Stimulated activated CD8-positive, alpha-beta memory T cell treated with anti-CD3 and anti-CD28 coated beads, Interleukin-7, amount 100 ng/mL, for 1 hour (primary cell): ENCODE results near the gene TCERG1L.
"Not testable (repeated sequence)": the region's sequence is repeated elsewhere in the genome, so short reads cannot be mapped to it uniquely, and the experiment has no call there.

Source experiments
- DNase-seq, 2 donors: peaks; one replicate each; pipeline ENCODE4 v3.0.0-alpha.2; 2020; ENCODE audit warnings: low read depth in 2 of 2

TCERG1L gene

GRCh38 chr10:131248376-131249165 lies 63.0 kb downstream of the TCERG1L start:
- DNase-seq: no peak

GRCh38 chr10:131247873-131248272 lies 63.6 kb downstream of the TCERG1L start:
- no peak for DNase-seq

GRCh38 chr10:131246775-131247174 lies 64.7 kb downstream of the TCERG1L start:
- no peak for DNase-seq

GRCh38 chr10:131246089-131246488 lies 65.4 kb downstream of the TCERG1L start:
- no peak for DNase-seq

- no peak for DNase-seq
Measured at GRCh38 chr10:131245475-131246059, 66.0 kb downstream of the TCERG1L start.

DNA sequence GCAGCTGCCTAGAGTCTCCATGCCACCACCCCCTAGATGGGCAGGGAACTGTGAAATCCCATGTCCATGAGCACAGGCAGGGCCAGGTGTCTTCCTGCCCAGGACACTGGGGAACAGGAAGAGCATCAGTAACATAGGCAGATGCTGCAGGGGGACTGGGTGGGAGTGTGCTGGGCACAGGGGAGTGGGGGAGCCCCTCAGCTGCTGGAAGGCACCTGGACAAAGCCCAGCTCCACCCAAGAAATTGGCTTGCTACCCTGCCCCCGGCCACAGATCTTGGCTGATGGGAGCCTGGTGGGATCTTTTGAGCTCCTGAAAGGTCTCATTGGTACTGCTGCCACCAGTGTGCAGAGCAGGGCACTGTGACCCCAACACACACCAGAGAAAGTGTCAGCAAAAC lies 66.7 kb downstream of the TCERG1L start:
- DNase-seq: no peak

GRCh38 chr10:131243076-131243475 lies 68.4 kb downstream of the TCERG1L start:
- DNase-seq: no peak

GRCh38 chr10:131242007-131242406 lies 69.5 kb downstream of the TCERG1L start:
- no peak for DNase-seq

DNA sequence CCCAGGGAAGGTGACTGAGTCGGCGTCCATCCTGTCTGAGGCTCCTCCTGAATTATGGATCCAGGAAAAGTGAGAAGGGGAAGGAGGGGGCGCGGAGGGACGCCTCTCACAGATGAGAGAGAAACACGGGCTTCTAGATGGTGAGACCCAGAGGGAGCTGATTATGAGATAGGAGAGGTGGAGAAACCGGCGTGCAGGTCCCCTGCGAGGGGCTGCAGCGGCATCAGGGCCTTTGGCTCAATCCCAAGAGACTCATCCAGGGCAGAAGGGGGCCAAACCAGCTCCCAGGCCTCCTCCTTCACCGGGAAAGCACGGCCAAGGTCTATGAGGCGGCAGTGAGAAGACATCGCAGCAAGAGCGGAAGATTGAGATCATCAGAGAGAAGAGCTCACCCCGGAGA lies 70.8 kb downstream of the TCERG1L start:
- DNase-seq: no peak

DNA sequence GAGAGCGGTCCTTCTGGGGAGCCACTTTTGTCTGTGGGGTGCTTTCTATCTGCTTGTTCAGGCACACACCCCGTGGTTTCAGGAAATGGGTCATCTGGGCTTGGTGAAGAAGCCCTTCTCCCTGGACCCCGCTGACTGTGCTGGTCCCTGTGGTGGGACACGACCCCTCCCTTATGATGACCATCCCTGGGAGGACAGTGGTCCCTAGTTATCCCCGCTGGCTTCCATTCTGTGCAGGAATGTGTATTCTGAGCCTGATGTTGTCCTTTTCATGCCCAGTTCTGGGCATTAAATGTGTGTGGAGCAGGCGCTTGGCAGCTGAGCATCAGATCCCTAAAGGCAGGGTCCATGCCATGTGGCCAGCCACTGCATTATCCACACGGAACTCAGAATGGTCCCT lies 71.6 kb downstream of the TCERG1L start:
- no peak for DNase-seq

DNA sequence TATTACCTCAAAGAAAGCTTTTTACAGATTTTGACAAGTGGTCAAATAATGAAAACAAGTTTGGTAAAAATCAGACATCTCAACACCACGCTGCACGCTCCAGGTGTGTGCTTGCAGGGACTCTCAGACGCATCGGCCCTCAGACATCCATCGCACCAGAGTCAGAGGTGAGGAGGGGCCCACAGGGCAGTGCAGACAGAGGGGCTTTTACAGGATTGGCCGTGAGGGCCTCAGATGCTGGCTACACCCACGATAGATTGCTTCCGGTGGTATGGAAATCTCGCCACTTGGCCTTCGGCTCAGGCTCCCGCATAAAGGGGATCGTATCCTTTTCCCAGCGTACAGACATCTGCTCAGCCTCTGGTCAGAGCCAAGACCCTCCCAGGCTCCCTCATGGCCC lies 72.1 kb downstream of the TCERG1L start:
- DNase-seq: no peak

DNA sequence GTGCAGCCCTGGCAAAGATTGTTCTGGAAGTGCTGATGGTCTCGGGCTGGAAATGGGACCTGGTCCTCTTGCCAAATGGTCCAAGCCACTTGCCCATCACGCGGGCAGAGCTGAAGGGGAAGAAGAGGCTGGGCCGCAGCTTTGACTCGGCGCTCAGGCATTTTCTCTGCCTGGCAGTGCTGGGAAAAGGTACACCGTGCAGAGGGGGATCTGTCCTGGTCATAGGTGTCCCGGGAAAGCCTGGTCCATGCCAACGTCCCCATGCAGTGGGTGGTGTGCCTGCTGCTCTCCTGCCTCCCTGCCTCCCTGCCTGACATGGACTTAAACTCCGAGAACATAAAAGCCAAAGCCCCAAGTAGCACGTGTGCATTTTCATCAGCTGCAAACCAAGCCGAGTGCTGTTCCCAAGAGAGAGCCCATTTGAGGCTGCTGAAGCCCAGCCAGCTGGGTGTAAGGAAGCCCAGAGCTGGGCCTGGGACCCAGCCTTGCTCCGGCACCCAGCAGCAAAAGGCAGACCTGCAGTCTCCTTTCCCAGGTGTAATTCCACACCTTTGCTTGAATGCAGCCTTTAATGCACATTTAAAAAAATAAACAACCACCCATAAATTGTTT lies 72.7 kb downstream of the TCERG1L start:
- no peak for DNase-seq

- no peak for DNase-seq
Measured at GRCh38 chr10:131237991-131238651, 73.4 kb downstream of the TCERG1L start.

DNA sequence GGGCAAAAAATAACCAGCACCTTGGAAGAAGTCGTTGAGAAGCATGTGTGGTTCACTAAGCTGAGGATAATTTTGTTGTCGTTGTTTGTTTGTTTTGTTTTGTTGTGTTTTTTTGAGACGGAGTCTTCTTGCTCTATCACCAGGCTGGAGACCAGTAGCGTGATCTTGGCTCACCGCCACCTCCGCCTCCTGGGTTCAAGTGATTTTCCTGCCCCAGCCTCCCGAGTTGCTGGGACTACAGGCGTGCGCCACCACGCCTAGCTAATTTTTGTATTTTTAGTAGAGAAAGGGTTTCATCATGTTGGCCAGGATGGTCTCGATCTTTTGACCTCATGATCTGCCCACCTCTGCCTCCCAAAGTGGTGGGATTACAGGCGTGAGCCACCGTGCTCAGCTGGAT lies 76.9 kb downstream of the TCERG1L start:
- not testable (repeated sequence) for DNase-seq

DNA sequence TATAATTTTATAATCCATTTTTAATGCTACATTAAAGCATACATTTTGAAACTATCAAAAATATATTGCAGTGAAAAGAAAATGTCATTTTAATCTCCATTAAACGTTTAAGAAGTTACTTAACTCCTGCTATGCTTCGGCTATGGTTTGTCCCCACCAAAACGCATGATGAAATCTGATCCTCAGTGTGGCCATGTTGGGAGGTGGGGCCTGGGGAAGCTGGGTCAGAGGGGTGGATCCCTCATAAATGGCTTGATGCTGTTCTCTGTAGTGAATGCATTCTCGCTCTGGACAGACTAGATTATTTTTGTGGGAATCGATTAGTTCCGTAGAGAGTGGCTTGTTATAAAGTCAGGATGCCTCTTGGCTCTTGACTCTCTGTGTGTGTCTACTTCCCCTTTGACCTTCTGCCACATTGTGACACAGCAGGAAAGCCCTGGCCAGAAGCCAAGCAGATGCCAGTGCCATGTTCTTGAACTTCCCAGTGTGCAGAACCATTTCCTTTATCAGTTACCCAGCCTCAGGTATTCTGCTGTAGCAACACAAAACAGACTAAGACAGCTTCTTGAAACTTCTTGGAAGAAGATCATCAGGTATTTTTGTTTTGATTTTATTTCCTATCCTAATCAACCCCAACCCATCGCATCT lies 77.8 kb downstream of the TCERG1L start:
- DNase-seq: no peak

DNA sequence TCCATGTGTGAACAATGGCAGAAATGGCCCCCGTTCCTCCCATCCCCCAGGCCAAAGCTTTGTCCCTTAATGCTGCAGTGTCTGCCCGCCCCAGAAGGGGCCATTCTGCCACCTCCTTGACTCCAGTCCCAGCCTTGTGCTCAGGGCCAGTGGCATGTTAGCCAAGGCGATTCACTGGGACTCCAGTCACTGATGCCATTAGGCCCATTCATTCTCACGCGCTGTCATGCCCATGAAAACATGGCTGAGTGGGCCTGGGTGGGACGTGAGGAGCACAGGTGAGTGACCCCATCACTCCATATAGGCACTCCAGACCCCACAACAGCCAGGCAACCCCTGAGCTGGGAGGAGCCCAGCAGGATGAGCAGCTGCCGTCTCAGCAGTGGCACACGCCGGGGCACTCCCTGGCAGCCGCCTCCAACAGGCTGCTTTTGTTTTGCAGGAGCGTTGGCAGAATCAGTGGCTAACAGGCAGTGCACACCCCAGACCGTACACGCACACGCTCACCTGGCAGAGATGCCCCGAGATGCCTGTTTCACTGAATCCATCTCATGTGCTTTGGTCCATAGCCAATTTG lies 79.5 kb downstream of the TCERG1L start:
- DNase-seq: no peak

DNA sequence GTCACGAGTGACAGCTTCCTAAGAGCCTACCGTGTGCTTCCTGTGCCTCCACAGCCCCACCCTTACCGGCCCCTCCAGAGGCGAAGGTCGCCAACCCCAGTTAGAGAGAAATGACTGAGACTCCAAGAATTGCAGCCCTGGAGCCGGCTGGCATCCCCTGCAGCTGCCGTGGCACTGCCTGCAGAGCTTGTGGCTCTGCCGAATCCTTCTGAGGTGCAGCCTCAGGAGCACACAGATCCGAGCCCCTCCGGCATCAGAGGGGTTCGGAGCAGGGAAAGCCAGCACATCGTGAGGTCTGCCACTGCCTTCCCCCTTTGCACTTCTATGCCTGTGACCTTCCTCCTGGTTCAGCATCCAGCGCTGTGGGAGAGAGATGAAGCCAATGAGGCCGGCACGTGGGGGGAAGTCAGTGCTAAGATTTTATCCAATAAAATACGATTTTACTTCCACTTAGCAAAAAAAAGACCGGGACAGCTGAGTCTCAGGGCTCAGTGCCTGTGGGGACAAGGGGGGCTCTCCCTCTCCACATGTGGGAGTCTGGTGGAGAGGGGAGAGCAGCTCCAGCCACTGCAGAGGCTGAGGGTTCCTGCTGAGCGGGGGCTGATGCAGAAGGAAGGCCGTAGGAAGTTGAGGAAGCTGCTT lies 80.1 kb downstream of the TCERG1L start:
- DNase-seq: no peak

GRCh38 chr10:131230641-131231322 lies 80.7 kb downstream of the TCERG1L start:
- no peak for DNase-seq

DNA sequence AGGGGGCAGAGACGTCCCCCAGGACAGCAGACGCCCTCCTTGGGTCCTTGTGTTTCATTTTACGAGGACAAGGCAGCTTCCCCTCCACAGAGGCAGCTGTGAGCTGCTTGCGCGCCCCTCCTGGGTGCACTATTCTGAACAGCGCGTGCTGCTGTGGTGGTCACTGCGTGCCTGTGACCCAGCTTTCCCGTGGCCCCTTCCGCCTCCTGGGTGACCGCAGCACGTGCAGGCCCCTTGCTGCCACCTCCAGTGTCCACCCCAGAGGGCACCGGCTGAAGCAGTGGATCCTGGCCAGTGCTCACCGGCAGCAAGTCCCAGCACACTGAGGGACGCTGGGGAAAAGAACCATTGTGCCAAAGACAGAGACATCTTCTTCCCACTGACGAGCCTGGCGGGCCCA lies 81.4 kb downstream of the TCERG1L start:
- no peak for DNase-seq

DNA sequence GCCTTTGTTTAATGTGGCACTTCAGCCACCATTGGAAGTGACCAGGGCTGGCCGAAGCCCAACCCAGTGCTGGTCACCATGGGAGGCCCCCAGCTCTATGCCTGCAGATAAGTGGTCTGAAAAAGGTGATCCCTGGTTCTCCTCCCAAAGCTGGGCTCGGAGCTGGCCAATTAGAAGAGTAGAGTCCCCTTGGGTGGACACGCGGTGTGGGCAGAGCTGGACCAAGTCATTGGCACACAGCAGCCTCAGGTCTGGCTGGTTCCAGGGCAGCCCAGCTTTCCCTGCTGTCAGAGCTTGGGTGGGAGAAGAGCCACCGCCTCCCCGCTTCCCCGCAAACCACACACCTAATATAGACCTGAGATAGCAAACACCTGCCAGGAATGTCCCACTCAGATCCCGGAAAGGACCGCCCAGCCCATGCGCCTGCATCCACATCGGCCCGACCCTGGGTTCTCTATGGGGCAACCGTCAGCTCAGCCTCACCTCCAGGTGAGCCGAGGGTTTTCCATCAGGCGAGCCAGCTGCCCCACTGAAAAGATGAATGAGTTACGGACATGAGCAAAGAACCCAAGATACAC lies 84.3 kb downstream of the TCERG1L start:
- DNase-seq: no peak
